NCI-H1092 (cell line): ENCODE measurements around the gene FMO5.
"Not testable (repeated sequence)": the region's sequence is repeated elsewhere in the genome, so short reads cannot be mapped to it uniquely, and the experiment has no call there.

Source experiments
- DNase-seq: peaks from one replicate; lab custom pipeline; 2025; lab: John Stamatoyannopoulos, UW

The FMO5 gene, protein sequence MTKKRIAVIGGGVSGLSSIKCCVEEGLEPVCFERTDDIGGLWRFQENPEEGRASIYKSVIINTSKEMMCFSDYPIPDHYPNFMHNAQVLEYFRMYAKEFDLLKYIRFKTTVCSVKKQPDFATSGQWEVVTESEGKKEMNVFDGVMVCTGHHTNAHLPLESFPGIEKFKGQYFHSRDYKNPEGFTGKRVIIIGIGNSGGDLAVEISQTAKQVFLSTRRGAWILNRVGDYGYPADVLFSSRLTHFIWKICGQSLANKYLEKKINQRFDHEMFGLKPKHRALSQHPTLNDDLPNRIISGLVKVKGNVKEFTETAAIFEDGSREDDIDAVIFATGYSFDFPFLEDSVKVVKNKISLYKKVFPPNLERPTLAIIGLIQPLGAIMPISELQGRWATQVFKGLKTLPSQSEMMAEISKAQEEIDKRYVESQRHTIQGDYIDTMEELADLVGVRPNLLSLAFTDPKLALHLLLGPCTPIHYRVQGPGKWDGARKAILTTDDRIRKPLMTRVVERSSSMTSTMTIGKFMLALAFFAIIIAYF

DNA sequence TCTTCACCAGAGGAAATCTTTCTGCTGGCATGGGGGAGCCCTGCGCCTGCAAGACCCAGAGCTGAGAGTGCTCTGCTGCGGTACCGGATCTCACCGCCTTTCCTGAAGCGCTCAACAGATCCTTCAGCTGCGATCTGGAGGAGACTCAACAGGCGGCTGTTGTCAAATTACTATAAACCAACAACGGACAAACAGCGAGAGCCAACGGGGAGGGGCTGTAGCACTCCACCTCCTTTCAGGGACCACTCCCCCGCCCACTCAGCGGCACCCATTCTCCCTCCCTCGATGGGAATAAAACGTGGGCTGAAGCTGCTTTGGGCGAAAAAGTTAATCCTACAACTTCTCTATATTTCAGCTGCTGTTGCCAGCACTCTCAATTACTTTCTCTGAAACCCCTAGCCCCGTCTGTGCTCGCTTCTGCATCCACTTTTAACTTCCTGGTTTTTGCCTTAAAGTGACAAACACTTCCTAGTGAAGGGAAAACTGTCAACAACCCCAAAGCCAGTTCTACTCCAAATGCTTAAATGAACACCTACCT, at the start of gene FMO5:
Gene FMO5, minus strand, starts transcription at position 147 of the 538 bp plus-strand sequence. CDS start 310 bp downstream, outside the sequence.
- DNase-seq: peak; percentile 11

DNA sequence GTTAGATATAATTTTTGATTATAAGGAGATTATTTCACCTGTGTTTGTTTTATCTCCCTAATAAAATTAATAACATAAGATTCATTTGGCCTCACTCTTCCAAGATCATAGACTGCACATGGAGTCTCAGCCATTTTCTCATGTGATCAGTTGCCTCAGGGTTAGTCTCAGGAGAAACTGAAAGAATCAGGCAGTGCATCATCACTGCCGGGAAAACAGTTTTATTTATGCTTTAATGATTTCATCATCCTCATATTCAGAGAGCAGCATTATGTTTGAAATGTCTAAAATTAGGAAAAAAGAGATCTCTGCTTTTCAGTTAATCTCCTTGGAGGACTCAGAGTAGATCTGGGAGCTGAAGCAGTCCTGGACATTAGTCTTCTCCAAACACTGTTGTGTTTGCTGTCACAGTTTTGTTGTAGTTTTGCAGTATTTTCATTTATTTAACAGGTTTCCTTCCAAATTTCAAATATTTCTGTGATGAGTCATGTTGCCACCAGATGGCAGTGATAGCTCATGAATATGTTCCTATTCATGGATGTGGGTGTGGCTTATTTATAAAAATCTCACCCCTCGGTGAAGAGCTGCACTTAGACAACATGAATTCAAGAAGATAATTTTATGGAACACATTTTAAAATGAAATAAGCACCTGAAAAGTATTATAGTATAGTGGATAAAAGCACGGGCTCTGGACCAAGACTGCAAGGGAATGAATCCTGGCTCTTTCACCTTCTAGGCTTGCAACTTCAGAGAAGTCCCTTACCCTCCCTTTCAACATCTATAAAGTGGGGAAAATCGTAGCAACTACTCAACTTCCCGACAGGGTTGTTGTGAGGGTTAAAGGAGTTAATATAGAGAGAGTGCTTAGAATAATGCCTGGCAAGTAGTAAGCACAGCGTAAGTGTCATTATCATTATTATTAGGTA, 48.5 kb upstream of the FMO5 start:
- DNase-seq: peak; percentile 51

DNA sequence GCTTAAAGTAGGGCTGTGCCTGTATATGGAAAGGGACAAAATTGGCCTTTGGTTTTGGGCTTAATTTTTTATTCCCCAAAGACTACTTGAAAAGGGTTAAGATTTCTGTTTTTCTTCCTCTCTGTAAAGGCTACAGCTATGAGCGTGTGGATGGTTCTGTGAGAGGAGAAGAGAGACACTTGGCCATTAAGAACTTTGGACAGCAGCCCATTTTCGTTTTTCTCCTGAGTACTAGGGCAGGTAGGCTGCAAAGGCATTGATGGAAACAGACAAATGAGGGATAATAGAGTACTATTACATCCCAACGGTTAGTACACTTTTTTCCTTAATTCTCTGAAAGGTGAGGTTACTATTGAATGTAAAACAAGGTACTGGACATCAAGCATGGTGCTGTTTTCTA, 46.9 kb upstream of the FMO5 start:
- DNase-seq: no peak

DNA sequence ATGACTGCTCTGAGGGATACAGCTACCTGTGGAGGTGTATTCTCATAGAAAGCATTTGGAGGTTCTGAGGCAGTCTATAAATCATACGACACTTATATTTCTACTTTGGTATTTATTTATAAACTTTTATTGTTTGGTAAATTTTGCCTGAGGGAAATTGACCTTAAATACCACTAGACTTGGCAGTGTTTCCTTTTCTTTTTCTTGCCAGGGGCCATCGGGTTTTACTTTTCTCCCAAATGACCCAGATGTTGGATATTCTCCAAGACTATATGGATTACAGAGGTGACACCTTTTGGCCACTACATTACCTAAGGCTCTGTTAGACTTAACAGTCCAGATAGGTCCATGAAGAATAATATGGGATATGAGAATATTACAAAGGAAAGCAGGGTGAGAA, 45.6 kb upstream of the FMO5 start:
- no peak for DNase-seq

DNA sequence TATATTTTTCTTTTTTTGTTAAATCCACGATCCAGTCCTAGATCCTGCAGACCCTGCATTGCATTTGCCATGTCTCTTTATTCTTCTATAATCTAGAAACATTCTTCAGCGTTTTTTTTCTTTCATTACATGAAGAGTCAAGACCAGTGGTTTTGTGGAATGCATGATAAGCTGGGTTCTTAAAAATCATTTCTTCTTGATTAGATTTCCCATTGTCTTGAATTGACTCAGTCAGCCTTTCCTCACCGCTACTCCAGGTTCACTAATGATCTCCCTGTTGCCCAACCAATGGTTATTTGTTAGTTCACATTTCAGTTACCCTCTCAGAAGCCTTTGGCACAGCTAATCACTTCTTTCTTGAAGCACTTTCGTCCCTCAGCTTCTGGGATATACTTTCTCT, 42.6 kb upstream of the FMO5 start:
- DNase-seq: no peak

DNA sequence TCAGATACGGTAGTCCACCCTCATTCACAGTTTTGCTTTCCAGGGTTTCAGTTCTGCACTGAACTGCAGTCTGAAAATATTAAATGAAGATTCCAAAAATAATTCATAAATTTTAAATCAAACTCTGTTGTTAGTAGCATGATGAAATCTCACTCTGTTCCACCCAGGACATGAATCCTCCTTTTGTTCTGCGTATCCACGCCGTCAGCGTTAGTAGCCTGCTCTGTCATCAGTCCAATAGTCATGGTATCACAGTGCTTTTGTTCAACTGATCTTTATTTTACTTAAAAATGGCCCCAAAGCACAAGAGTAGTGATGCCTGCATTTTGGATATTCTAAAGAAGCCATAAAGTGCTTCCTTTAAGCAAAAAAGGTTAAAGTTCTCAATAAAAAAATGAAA, 41.2 kb upstream of the FMO5 start:
- no peak for DNase-seq

DNA sequence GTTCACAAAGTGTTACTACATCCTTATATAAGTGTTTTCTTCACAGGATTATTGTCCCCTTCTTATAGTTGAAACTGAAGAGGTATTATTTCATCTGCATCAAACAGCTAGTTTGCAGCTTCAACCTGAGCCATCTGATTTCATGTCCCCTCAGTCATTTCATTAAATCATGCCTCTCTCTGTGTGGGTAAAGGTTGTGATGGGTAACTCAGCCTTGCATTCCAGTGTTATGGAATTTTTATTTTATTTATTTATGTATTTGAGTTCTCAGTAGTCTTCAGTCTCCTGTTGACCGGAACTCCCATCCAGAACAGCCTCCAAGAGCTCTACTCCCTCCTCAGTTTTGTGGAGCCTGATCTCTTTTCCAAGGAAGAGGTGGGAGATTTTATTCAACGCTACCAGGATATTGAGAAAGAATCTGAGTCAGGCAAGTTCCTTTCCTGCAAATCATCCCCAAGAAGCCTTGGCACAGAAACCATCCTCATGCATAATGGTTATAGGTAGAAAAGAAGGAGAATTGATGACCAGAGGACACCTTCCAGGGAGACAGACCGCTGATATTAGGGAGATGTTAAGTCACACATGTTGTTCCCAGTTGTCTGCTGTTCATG, 39.1 kb upstream of the FMO5 start:
- no peak for DNase-seq

DNA sequence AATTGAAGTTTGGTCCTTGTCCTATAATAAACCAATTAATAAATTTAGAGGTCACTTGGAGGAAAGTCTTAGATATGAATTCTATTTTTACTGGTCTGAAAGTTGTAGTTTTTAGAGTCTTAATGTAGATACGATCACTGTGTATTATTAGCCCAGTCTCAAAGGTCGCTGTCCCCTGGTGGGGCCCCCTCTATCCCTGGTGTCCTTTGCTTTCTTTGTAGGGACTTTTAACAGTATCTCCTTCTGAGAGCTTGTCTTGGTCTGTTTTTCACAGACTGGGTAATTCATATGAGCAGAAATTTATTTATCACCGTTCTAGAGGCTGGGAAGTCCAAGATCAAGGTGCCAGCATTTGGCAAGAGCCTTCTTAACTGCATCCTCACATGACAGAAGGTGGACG, 35.8 kb upstream of the FMO5 start:
- DNase-seq: no peak

DNA sequence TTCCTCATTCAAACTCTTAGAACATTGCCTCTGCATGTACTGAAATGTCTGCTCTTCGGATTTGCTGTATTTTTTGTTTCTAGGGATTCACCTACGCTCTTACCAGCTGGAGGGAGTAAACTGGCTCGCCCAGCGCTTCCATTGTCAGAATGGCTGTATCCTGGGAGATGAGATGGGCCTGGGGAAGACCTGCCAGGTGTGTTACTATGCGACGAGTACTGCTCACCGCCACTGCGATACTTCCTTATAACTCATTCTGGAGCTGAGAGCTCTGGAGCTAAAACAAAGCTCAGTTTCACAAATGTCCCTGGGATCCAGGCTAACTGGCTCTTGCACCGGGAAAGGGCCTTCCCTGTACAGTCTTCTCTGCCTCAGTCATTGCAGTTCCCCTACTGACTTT, 27.4 kb upstream of the FMO5 start:
- peak; percentile 9 for DNase-seq

DNA sequence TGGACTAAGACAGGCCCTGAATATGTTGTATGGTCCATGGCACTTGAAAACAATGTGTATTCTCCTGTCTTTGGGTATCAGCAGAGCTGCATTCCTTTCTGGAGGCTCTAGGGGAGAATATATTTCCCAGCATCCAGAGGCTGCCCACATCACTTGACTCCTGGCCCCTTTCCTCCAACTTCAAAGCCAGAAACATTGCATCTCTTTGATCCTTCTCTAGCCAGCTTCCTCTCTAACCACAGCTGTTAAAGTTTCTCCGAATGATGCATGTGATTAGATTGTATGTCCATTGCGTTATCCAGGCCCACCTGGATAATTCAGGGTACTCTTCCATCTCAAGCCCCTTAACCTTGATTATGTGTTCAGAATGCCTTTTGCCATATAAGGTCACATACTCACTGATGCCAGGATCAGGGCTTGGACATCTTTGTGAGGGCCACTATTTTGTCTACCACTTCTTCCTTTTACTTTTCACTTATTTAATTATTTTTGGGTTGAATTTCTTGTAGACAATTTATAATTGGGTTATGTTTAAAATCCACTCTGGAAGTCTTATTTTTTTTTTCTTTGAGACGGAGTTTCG, 22.6 kb upstream of the FMO5 start:
- no peak for DNase-seq

DNA sequence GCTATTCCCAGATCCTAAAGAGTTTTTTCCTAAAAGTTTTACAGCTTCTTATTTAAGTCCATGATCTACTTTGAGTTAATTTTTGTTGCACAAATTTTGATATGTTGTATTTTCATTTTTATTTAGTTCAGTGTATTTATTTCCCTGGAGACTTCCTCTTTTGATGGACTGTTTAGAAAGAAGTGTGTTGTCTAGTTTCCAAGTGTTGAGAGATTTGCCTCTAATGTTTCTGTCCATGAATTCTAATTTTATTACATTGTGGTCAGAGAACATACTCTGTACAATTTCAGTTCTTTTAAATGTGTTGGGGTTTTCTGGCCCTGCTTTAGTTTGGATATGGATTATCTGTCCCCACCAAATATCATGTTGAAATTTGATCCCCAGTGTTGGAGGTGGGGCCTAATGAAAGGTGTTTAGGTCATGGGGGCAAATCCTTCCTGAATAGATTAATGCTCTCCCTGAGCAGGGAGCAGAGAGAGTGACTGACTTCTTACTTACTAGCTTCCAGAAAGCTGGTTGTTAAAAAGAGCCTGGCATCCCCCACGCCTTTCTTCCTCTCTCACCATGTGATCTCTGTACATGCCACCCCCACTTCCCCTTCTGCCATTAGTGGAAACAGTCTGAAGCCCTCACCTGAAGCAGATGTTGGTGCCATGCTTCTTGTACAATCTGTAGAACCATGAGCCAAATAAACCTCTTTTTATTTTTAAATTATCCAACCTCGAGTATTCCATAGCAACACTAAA, 21.9 kb upstream of the FMO5 start:
- DNase-seq: no peak

DNA sequence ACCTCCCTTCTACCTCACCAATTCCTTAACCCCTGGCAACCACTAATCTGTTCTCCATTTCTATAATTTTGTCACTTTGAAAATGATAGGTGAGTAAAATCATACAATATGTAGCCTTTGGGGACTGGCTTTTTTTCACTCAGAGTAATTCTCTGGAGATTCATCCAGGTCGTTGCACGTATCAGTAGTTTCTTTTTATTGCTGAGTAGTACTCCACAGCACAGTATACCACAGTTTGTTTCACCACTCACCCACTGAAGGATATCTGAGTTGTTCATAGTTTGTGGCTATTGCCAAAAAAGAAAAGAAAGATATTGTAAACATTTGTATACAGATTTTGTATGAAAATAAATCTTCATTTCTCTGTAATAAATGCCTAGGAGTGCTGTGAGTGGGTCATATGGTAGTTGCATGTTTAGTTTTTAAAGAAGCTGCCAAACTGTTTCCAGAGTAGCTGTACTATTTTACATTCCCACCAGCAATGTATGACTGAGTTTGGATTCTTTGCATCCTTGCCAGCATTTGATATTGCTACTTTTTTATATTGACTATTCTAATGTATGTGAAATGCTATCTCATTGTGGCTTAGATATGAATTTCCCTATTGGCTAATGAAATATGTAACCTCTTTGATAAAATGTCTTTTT, 21.0 kb upstream of the FMO5 start:
- no peak for DNase-seq

DNA sequence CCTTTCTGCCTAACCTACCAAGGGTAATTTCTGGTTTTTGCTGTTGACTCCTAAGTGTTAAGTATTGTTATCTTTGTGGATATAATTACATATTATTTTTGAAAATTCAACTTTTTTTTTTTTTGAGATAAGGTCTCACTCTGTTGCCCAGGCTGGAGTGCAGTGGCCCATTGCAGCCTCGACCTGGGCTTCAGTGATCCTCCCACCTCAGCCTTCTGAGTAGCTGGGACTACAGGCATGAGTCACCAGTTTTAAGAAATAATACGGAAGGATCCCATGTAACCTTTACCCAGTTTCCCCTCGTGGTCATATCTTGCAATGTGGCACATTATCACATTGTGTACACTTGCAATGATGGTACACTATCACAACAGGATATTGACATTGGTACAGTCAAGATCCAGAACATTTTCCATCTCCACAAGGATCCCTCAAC, 20.5 kb upstream of the FMO5 start:
- no peak for DNase-seq

DNA sequence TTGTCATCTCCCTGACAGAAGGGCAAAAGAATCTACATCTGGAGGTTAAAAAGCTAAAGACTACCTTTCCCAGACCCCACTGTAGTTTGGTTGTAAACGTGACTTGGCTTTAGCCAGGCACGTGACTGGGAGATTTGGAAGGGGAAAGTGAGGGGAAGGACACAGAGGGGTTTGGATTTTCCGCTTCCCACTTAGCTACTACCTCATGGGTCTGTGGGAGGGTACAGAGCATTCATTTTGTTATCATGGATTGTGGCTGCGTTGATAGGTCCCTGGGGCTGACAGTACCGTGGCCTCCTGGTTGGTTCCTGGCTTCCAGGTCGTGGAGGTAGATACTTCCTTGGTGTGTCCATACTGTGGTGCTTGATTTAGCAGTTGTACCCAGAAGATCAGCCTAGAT, 20.0 kb upstream of the FMO5 start:
- no peak for DNase-seq

DNA sequence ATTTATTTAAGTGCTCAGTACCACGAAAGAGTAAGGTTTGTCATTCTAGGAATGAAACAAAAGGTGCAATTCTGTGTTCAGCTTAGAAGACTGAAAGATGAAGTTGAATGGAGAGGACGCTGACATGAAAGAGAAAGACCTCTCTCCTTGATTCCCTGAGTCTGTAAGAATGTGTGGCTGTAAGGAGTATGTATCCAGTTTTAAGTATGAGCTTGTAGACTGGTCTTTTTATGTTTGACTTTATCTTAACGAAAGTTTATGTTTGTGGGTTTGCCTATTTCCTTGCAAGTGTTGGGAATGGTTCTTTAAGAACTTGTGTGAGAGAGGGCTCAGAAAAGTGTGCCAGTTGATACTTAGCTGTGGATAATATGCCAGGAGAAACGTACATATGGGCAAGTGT, 18.7 kb upstream of the FMO5 start:
- no peak for DNase-seq

DNA sequence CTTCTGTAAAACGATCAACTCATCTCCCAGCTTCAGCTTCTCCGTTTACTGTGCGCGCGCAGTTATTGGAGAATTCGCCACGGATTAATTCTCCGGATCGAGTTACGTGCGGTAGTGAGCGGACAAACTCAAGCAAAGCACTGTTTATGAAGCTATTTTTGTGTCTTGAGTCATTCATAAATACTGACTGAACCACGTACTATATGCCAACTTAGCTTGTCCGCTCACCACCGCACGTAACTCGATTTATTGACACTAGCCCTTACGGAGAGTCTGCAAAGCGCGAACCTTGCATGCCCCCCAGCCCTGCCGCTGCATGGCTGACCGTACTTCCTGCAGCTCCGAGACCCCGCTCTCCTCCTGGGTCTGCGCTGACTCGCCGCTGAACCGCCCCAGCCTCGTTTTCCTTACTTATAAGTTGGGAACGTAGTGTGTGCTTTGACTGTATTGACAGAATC, 18.1 kb upstream of the FMO5 start:
- DNase-seq: peak; percentile 27

DNA sequence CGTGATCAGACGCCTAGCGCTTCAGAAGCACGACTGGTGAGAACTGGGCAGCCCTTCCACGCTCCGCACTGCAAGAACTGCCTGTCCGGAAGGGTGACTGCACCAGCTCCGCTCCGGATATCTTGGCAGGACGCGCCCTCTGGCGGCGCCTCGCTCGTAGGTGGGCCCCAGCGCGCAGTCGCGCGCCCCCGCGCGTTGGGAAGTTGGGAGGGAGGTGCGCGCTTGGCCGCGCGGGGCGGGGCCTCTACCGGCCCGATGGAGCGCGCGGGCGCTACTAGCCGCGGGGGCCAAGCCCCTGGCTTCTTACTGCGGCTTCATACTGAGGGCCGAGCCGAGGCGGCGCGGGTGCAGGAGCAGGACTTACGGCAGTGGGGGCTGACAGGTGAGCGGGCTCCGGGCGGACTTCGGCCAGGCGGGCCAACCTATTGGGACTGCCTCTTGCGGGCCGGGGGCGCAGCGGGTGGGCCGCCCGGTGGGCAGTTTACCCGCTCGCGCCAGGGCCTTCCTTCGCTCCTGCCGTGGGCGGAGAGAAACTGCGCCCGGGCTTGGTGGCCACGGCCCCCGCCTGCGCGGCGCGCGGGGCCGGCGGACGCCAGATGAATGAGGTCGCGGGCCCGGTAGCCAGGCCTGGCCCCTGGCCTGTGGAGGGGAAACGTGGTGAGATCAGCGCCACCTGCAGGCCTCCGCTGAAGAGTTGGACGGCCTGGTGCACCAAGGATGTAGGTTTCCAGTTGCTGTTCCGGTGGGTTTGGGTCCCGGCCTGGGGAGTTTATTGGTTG, 17.5 kb upstream of the FMO5 start, which contains the start of gene CHD1L:
Gene CHD1L, plus strand, starts transcription at position 236 of the 779 bp plus-strand sequence. Its CDS starts 20 bp downstream, at position 256.
- peak; percentile 95 for DNase-seq

DNA sequence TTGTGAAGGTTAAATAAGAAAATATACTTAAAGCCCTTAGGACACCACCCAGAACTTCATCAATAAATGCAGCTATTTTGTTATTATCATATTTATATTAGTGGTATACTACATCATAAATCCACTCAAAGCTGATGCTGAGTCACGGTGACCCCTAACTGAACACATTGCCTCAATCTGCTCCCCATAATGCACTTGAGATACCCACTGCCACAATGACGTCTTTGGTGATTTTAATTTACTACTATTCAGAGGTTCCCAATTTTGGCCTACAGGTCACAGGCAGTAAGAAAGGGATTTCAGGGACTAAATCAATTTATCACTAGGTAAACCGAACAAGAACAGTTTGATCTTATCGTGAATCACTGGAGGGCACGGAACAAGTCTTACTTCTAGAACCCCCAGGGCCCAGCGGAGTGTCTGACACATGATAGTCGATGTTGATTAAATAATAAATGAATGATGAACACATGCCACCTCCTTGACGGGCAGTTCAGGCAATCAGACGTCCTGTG, 16.9 kb upstream of the FMO5 start:
- DNase-seq: no peak

DNA sequence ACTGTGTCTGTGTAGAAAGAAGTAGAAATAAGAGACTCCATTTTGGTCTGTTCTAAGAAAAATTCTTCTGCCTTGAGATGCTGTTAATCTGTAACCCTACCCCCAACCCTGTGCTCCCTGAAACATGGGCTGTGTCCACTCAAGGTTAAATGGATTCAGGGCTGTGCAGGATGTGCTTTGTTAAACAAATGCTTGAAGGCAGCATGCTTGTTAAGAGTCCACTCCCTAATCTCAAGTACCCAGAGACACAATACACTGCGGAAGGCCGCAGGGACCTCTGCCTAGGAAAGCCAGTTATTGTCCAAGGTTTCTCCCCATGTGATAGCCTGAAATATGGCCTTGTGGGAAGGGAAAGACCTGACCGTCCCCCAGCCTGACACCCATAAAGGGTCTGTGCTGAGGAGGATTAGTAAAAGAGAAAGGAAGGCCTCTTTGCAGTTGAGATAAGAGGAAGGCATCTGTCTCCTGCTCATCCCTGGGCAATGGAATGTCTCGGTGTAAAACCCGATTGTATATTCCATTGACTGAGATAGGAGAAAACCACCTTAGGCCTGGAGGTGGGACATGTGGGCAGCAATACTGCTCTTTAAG, 15.1 kb upstream of the FMO5 start:
- DNase-seq: not testable (repeated sequence)
